SU-DHL-6 (cell line): ENCODE data around the gene ORMDL2.

Experiments
- H2AFZ ChIP-seq: fragments of 200-600 bp; sonication (generic); 2 replicates; pipeline ENCODE4 v1.6.1; 2014; ENCODE audit warnings: low read depth, mild to moderate bottlenecking, moderate library complexity, mixed read lengths, antibody characterized with exemption, low read length; ENCODE audit not compliant: severe bottlenecking
- H3F3A ChIP-seq: fragments of 200-600 bp; shearing (Covaris generic); 2 replicates; pipeline ENCODE4 v1.6.0; 2016; ENCODE audit warnings: antibody characterized with exemption, mild to moderate bottlenecking; ENCODE audit not compliant: insufficient read depth
- H3K27ac ChIP-seq: fragments of 200-600 bp; sonication (generic); 2 replicates; pipeline ENCODE4 v1.5.1; 2016; ENCODE audit warnings: low read depth, mild to moderate bottlenecking, low read length, moderate library complexity, mixed read lengths
- H3K27me3 ChIP-seq: fragments of 200-600 bp; sonication (generic), shearing (Covaris generic); 2 replicates; pipeline ENCODE4 v1.6.0; 2014; ENCODE audit warnings: mild to moderate bottlenecking, low read length
- H3K36me3 ChIP-seq: fragments of 200-600 bp; sonication (generic); 2 replicates; pipeline ENCODE4 v1.6.1; 2014; ENCODE audit warnings: mild to moderate bottlenecking, low read length, mixed read lengths
- H3K4me2 ChIP-seq: fragments of 300-600, 200-600 bp; shearing (Covaris generic), sonication (generic); 2 replicates; pipeline ENCODE4 v1.6.0; 2014; ENCODE audit warnings: low read length, low read depth, mild to moderate bottlenecking; ENCODE audit not compliant: poor library complexity, severe bottlenecking
- H3K4me3 ChIP-seq: fragments of 200-600 bp; sonication (generic); 2 replicates; pipeline ENCODE4 v1.5.1; 2014; ENCODE audit warnings: antibody characterized with exemption, low read length, mild to moderate bottlenecking, mixed read lengths; ENCODE audit not compliant: insufficient read depth, poor library complexity, severe bottlenecking
- H3K79me2 ChIP-seq: fragments of 200-600 bp; sonication (generic); 2 replicates; pipeline ENCODE4 v1.6.1; 2014; ENCODE audit warnings: mild to moderate bottlenecking, low read length, moderate library complexity; ENCODE audit not compliant: insufficient read depth
- H3K9ac ChIP-seq: fragments of 200-600 bp; sonication (generic); 2 replicates; pipeline ENCODE4 v1.7.0; 2014; ENCODE audit warnings: mild to moderate bottlenecking, low read length
- H3K9me2 ChIP-seq: fragments of 200-600 bp; sonication (generic); replicated peaks from 2 replicates; pipeline ENCODE4 v1.6.1; 2014; ENCODE audit warnings: low read length; ENCODE audit not compliant: insufficient read depth
- H3K9me3 ChIP-seq: fragments of 200-600 bp; sonication (generic); 2 replicates; pipeline ENCODE4 v1.6.1; 2014; ENCODE audit warnings: low read length, mixed read lengths; ENCODE audit not compliant: insufficient read depth
- H4K20me1 ChIP-seq: fragments of 200-600 bp; sonication (generic); 2 replicates; pipeline ENCODE4 v1.6.1; 2014; ENCODE audit warnings: low read depth, mild to moderate bottlenecking, antibody characterized with exemption, low read length, moderate library complexity, mixed read lengths
- CTCF ChIP-seq: fragments of 200-600 bp; sonication (generic); IDR thresholded peaks from one replicate; pipeline ENCODE4 v1.5.1; 2017; ENCODE audit warnings: antibody characterized with exemption, mild to moderate bottlenecking, low read length, moderate library complexity; ENCODE audit not compliant: insufficient read depth, poor library complexity, severe bottlenecking
- EZH2phosphoT487 ChIP-seq: fragments of 200-600 bp; sonication (generic), shearing (Covaris generic); conservative IDR thresholded peaks from 2 replicates; pipeline ENCODE4 v1.6.1; 2018; ENCODE audit warnings: mild to moderate bottlenecking, antibody characterized with exemption, low read length, moderate library complexity, mixed read lengths

ORMDL2 gene

GRCh38 chr12:55797550-55797949, 20.3 kb upstream of the ORMDL2 start:
- Histone ChIP-seq H2AFZ (no peak overlapping the region), H3F3A (no peaks in the 10 kb centered on the region; the same call in 1 of the 2 replicates), H3K27ac (no peak overlapping the region), H3K9me3 (no peaks in the 10 kb centered on the region), H3K4me2 (no peak overlapping the region), H3K9me2 (no peaks in the 10 kb centered on the region), H3K36me3 (peaks cover 69% of the 10 kb centered on the region), H4K20me1 (no peaks in the 10 kb centered on the region; the same call in 1 of the 2 replicates), H3K4me3 (no peak overlapping the region), H3K79me2 (peaks cover 6% of the 10 kb centered on the region; the same call in 1 of the 2 replicates), H3K27me3 (no peaks in the 10 kb centered on the region), H3K9ac (no peak overlapping the region)
- TF ChIP-seq EZH2phosphoT487 = no peak
- TF ChIP-seq CTCF = no peak

GRCh38 chr12:55806982-55807381, 10.9 kb upstream of the ORMDL2 start:
- Histone ChIP-seq H3K9me2 (no peaks in the 10 kb centered on the region), H3K79me2 (peaks cover 93% of the 10 kb centered on the region), H3K27ac (no peak overlapping the region), H3K9ac (no peak overlapping the region), H2AFZ (no peak overlapping the region), H3K4me2 (no peak overlapping the region), H3F3A (peaks cover 4% of the 10 kb centered on the region; the same call in 1 of the 2 replicates), H4K20me1 (peaks cover 9% of the 10 kb centered on the region; the same call in 1 of the 2 replicates), H3K4me3 (no peak overlapping the region), H3K27me3 (no peaks in the 10 kb centered on the region), H3K9me3 (no peaks in the 10 kb centered on the region), H3K36me3 (peaks cover 26% of the 10 kb centered on the region; the same call in 1 of the 2 replicates)
- TF ChIP-seq EZH2phosphoT487 = no peak
- no peak for TF ChIP-seq CTCF

GRCh38 chr12:55809274-55809673, 8.6 kb upstream of the ORMDL2 start:
- Histone ChIP-seq H3K79me2 (peaks cover 99% of the 10 kb centered on the region), H3K27me3 (no peaks in the 10 kb centered on the region), H3K36me3 (peaks cover 9% of the 10 kb centered on the region; the same call in 1 of the 2 replicates), H2AFZ (no peak overlapping the region), H3F3A (no peaks in the 10 kb centered on the region), H4K20me1 (peaks cover 9% of the 10 kb centered on the region; the same call in 1 of the 2 replicates), H3K4me2 (no peak overlapping the region), H3K9me3 (no peaks in the 10 kb centered on the region), H3K27ac (no peak overlapping the region), H3K9me2 (no peaks in the 10 kb centered on the region), H3K9ac (no peak overlapping the region), H3K4me3 (no peak overlapping the region)
- TF ChIP-seq EZH2phosphoT487 = no peak
- TF ChIP-seq CTCF = no peak
